ENCODE data around the gene ACD.

DNA sequence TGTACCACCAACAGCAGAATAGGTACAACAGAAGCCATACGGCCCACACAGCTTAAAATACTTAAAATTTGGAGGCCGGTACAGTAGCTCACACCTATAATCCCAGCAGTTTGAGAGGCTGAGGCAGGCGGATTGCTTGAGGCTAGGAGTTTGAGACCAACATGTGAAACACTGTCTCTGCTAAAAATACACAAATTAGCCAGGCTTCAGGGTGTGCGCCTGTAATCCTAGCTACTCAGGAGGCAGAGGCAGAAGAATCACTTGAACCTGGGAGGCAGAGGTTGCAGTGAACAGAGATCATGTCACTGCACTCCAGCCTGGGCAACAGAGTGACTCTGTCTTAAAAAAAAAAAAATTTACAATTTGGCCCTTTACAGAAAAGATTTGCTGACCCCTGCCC lies 42.1 kb upstream of the ACD start:
- TF ChIP-seq, protein P1, sequence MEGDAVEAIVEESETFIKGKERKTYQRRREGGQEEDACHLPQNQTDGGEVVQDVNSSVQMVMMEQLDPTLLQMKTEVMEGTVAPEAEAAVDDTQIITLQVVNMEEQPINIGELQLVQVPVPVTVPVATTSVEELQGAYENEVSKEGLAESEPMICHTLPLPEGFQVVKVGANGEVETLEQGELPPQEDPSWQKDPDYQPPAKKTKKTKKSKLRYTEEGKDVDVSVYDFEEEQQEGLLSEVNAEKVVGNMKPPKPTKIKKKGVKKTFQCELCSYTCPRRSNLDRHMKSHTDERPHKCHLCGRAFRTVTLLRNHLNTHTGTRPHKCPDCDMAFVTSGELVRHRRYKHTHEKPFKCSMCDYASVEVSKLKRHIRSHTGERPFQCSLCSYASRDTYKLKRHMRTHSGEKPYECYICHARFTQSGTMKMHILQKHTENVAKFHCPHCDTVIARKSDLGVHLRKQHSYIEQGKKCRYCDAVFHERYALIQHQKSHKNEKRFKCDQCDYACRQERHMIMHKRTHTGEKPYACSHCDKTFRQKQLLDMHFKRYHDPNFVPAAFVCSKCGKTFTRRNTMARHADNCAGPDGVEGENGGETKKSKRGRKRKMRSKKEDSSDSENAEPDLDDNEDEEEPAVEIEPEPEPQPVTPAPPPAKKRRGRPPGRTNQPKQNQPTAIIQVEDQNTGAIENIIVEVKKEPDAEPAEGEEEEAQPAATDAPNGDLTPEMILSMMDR (conservative IDR thresholded peaks at IDR 0.05): no peak
- TF ChIP-seq EZH2 (IDR thresholded peaks at IDR 0.05; ENCODE audit: low read depth): no peak

All from PC-9 (cell line).